ENCODE results near the gene C1orf198.

The C1orf198 gene

GRCh38 chr1:230858236-230858820 is 10.0 kb downstream of the C1orf198 start:
- Histone ChIP-seq H3K79me2 (ENCODE audit: insufficient read depth, low read length) (peaks cover 22% of the 10 kb centered on the region; the same call in 1 of the 2 replicates), H3K4me3 (ENCODE audit: low read length, poor library complexity, severe bottlenecking) (no peak overlapping the region), H3K27me3 (ENCODE audit: insufficient read depth, low read length, poor library complexity, severe bottlenecking) (no peaks in the 10 kb centered on the region), H3K36me3 (ENCODE audit: insufficient read depth, low read length) (peaks cover 23% of the 10 kb centered on the region; the same call in 1 of the 2 replicates), H3K4me2 (ENCODE audit: low read depth, low read length, poor library complexity, severe bottlenecking) (no peak overlapping the region), H3K4me1 (ENCODE audit: insufficient read depth, low read length, poor library complexity, severe bottlenecking) (peaks cover 5% of the 10 kb centered on the region), H4K20me1 (ENCODE audit: insufficient read depth, low read length, poor library complexity, severe bottlenecking) (peaks cover 4% of the 10 kb centered on the region), H3K9me2 (replicated peaks; ENCODE audit: low read depth, low read length) (no peaks in the 10 kb centered on the region), H3K9me3 (ENCODE audit: insufficient read depth, low read depth, low read length) (no peaks in the 10 kb centered on the region), H3K9ac (ENCODE audit: low read depth, low read length, poor library complexity, severe bottlenecking) (no peak overlapping the region), H2AFZ (ENCODE audit: low read length) (no peak overlapping the region), H3F3A (ENCODE audit: low read depth) (no peaks in the 10 kb centered on the region)
- TF ChIP-seq CTCF (conservative IDR thresholded peaks at IDR 0.05; ENCODE audit: low read length) (no peak), EZH2phosphoT487 (IDR thresholded peaks at IDR 0.05; ENCODE audit: borderline replicate concordance) (no peak)

- H3K9me3 ChIP-seq (ENCODE audit: insufficient read depth, low read depth, low read length), result no peaks in the 10 kb centered on the region
- peaks cover 4% of the 10 kb centered on the region for H4K20me1 ChIP-seq (ENCODE audit: insufficient read depth, low read length, poor library complexity, severe bottlenecking)
- no peak overlapping the region for H3K9ac ChIP-seq (ENCODE audit: low read depth, low read length, poor library complexity, severe bottlenecking)
- peaks cover 22% of the 10 kb centered on the region; the same call in 1 of the 2 replicates for H3K79me2 ChIP-seq (ENCODE audit: insufficient read depth, low read length)
- TF ChIP-seq CTCF (conservative IDR thresholded peaks at IDR 0.05; ENCODE audit: low read length) (no peak), EZH2phosphoT487 (IDR thresholded peaks at IDR 0.05; ENCODE audit: borderline replicate concordance) (no peak)
- peaks cover under 1% of the 10 kb centered on the region for H3K4me1 ChIP-seq (ENCODE audit: insufficient read depth, low read length, poor library complexity, severe bottlenecking)
- H2AFZ ChIP-seq (ENCODE audit: low read length), result no peak overlapping the region
- no peak overlapping the region for H3K4me2 ChIP-seq (ENCODE audit: low read depth, low read length, poor library complexity, severe bottlenecking)
- H3K9me2 ChIP-seq (replicated peaks; ENCODE audit: low read depth, low read length), result no peaks in the 10 kb centered on the region
- no peaks in the 10 kb centered on the region for H3K27me3 ChIP-seq (ENCODE audit: insufficient read depth, low read length, poor library complexity, severe bottlenecking)
- no peaks in the 10 kb centered on the region for H3F3A ChIP-seq (ENCODE audit: low read depth)
- H3K36me3 ChIP-seq (ENCODE audit: insufficient read depth, low read length), result peaks cover 28% of the 10 kb centered on the region; the same call in 1 of the 2 replicates
- no peak overlapping the region for H3K4me3 ChIP-seq (ENCODE audit: low read length, poor library complexity, severe bottlenecking)
Measured at GRCh38 chr1:230857822-230858221, 10.5 kb downstream of the C1orf198 start.

DNA sequence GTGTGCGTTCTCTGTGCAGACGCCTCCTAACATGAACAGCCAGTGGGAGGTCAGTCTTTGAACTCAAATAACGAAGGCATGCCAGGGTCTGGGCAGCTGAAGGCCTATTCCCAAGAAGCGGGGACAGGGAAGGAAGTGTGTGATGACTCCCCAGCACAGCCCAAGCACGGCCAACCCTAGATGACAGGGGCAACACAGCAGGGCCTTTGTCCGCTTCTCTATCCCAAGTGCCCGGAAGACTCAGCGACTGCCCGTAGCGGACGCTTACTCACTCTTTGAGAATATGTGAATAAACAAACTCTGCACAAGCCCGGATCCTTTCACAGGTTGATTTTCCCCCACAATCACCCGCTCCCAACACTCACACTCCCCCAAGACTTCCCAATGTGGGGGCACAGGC is 11.2 kb downstream of the C1orf198 start:
- Histone ChIP-seq H3K9me3 (ENCODE audit: insufficient read depth, low read depth, low read length) (no peaks in the 10 kb centered on the region), H3K4me3 (ENCODE audit: low read length, poor library complexity, severe bottlenecking) (no peak overlapping the region), H3K9ac (ENCODE audit: low read depth, low read length, poor library complexity, severe bottlenecking) (no peak overlapping the region), H3K4me2 (ENCODE audit: low read depth, low read length, poor library complexity, severe bottlenecking) (no peak overlapping the region), H3K79me2 (ENCODE audit: insufficient read depth, low read length) (peaks cover 21% of the 10 kb centered on the region; the same call in 1 of the 2 replicates), H3F3A (ENCODE audit: low read depth) (no peaks in the 10 kb centered on the region), H3K36me3 (ENCODE audit: insufficient read depth, low read length) (peaks cover 28% of the 10 kb centered on the region; the same call in 1 of the 2 replicates), H4K20me1 (ENCODE audit: insufficient read depth, low read length, poor library complexity, severe bottlenecking) (peaks cover 4% of the 10 kb centered on the region), H3K27me3 (ENCODE audit: insufficient read depth, low read length, poor library complexity, severe bottlenecking) (no peaks in the 10 kb centered on the region), H2AFZ (ENCODE audit: low read length) (no peak overlapping the region), H3K4me1 (ENCODE audit: insufficient read depth, low read length, poor library complexity, severe bottlenecking) (no peaks in the 10 kb centered on the region), H3K9me2 (replicated peaks; ENCODE audit: low read depth, low read length) (no peaks in the 10 kb centered on the region)
- TF ChIP-seq EZH2phosphoT487 (IDR thresholded peaks at IDR 0.05; ENCODE audit: borderline replicate concordance), result no peak
- TF ChIP-seq CTCF (conservative IDR thresholded peaks at IDR 0.05; ENCODE audit: low read length), result no peak

All from Loucy (cell line).